Measurements from ENCODE around the gene MAST3.

DNA sequence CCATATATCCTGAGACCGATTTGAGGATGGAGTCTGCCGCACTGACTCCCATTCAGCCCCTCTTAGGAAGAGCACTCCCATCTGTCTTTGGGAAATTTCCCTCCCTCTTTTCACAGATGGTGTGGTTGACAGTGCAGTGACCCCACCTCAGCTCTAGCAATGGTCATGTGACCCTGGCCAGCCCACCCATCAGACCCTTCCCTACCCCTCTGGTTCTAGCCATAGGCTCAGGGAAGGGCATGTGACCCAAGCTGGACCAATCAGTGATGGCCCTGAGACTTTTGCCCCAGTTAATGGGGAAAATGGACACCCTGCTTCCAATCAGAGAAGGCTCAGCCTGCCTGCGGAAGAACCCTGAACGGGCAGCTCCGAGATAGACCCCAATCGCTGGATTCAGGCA lies 37.1 kb upstream of the MAST3 start:
- no peak for TF ChIP-seq CTCF (conservative IDR thresholded peaks at IDR 0.05; ENCODE audit: low read length)
- TF ChIP-seq EZH2phosphoT487 (IDR thresholded peaks at IDR 0.05; ENCODE audit: borderline replicate concordance, low read depth, low read length) = no peak
